H9 (cell line): Measurements from ENCODE around the gene USP4. TPM values are rescaled to one million over a fixed set of nuclear protein-coding genes. Genes with fewer than 3 reads are reported as not detected.
A peak's percentile ranks its signal among the peaks of the same experiment; 100 is the strongest.

Source experiments
- DNase-seq: peaks from one replicate; pipeline ENCODE4 v3.0.0-alpha.2; 2017
- H2AFZ ChIP-seq: one replicate; pipeline ENCODE4 v1.6.1; 2013; ENCODE audit warnings: mild to moderate bottlenecking, low read length, control low read depth, moderate library complexity
- H2AK5ac ChIP-seq: 2 replicates; pipeline ENCODE4 v1.6.1; 2013; ENCODE audit warnings: low read length, control low read depth, mixed read lengths; ENCODE audit not compliant: insufficient read length
- H2BK120ac ChIP-seq: one replicate; pipeline ENCODE4 v1.6.1; 2013; ENCODE audit warnings: low read depth, mild to moderate bottlenecking, low read length, control low read depth, inconsistent platforms; ENCODE audit not compliant: poor library complexity, severe bottlenecking
- H2BK12ac ChIP-seq: 2 replicates; pipeline ENCODE4 v1.6.1; 2013; ENCODE audit warnings: low read length, control low read depth, mixed read lengths, low read depth; ENCODE audit not compliant: insufficient read length
- H2BK15ac ChIP-seq: 2 replicates; pipeline ENCODE4 v1.6.1; 2013; ENCODE audit warnings: low read depth, low read length, control low read depth
- H2BK20ac ChIP-seq: one replicate; pipeline ENCODE4 v1.6.1; 2013; ENCODE audit warnings: low read depth, mild to moderate bottlenecking, low read length, control low read depth, inconsistent platforms; ENCODE audit not compliant: poor library complexity, severe bottlenecking
- H2BK5ac ChIP-seq: 2 replicates; pipeline ENCODE4 v1.6.1; 2013; ENCODE audit warnings: low read length, control low read depth, mixed read lengths; ENCODE audit not compliant: insufficient read length
- H3K14ac ChIP-seq: 2 replicates; pipeline ENCODE4 v1.6.1; 2013; ENCODE audit warnings: low read length, control low read depth; ENCODE audit not compliant: insufficient read depth
- H3K18ac ChIP-seq: 2 replicates; pipeline ENCODE4 v1.6.1; 2013; ENCODE audit warnings: low read depth, mild to moderate bottlenecking, mixed read lengths, low read length, control low read depth; ENCODE audit not compliant: insufficient read length
- H3K23ac ChIP-seq: 2 replicates; pipeline ENCODE4 v1.6.1; 2013; ENCODE audit warnings: low read length, control low read depth, mixed read lengths, low read depth; ENCODE audit not compliant: insufficient read length
- H3K23me2 ChIP-seq: 2 replicates; pipeline ENCODE4 v1.6.1; 2013; ENCODE audit warnings: low read depth, mild to moderate bottlenecking, mixed read lengths, low read length, control low read depth; ENCODE audit not compliant: insufficient read length, poor library complexity, severe bottlenecking
- H3K27ac ChIP-seq: 2 replicates; pipeline ENCODE4 v1.5.1; 2013; ENCODE audit warnings: low read length, control low read depth, mixed read lengths, low read depth; ENCODE audit not compliant: insufficient read length
- H3K27me3 ChIP-seq: 2 replicates; pipeline ENCODE4 v1.6.1; 2013; ENCODE audit warnings: low read length, control low read depth, inconsistent platforms; ENCODE audit not compliant: insufficient read depth
- H3K4ac ChIP-seq: 2 replicates; pipeline ENCODE4 v1.6.1; 2013; ENCODE audit warnings: low read depth, mild to moderate bottlenecking, control low read depth, inconsistent platforms, low read length, moderate library complexity
- H3K4me1 ChIP-seq: 2 replicates; pipeline ENCODE4 v1.6.1; 2013; ENCODE audit warnings: low read length, control low read depth, inconsistent platforms; ENCODE audit not compliant: insufficient read depth
- H3K4me2 ChIP-seq: 2 replicates; pipeline ENCODE4 v1.6.1; 2013; ENCODE audit warnings: low read length, control low read depth, mixed read lengths; ENCODE audit not compliant: insufficient read length, insufficient read depth
- H3K56ac ChIP-seq: 2 replicates; pipeline ENCODE4 v1.6.1; 2013; ENCODE audit warnings: low read depth, mild to moderate bottlenecking, mixed read lengths, low read length, control low read depth; ENCODE audit not compliant: insufficient read length
- H3K79me1 ChIP-seq: 2 replicates; pipeline ENCODE4 v1.6.1; 2013; ENCODE audit warnings: low read depth, mild to moderate bottlenecking, moderate library complexity, low read length, control low read depth, inconsistent platforms; ENCODE audit not compliant: insufficient read depth, poor library complexity, severe bottlenecking
- H3K79me2 ChIP-seq: 2 replicates; pipeline ENCODE4 v1.6.1; 2013; ENCODE audit warnings: low read length, control low read depth, inconsistent platforms; ENCODE audit not compliant: insufficient read depth
- H3K9ac ChIP-seq: 2 replicates; pipeline ENCODE4 v1.6.1; 2013; ENCODE audit warnings: low read length, control low read depth, mixed read lengths; ENCODE audit not compliant: insufficient read length; ENCODE audit errors: extremely low read depth
- H3K9me3 ChIP-seq: one replicate; pipeline ENCODE4 v1.6.1; 2013; ENCODE audit warnings: low read depth, low read length, inconsistent platforms; ENCODE audit not compliant: control insufficient read depth
- H3T11ph ChIP-seq: one replicate; pipeline ENCODE4 v1.6.1; 2013; ENCODE audit warnings: mild to moderate bottlenecking, low read length, control low read depth, inconsistent platforms
- H4K20me1 ChIP-seq: one replicate; pipeline ENCODE4 v1.6.1; 2013; ENCODE audit not compliant: control insufficient read depth, insufficient read length, insufficient read depth
- H4K5ac ChIP-seq: 2 replicates; pipeline ENCODE4 v1.6.1; 2013; ENCODE audit warnings: low read depth, mild to moderate bottlenecking, mixed read lengths, low read length, control low read depth; ENCODE audit not compliant: insufficient read length
- H4K8ac ChIP-seq: replicated peaks from 2 replicates; pipeline ENCODE4 v1.6.1; 2013; ENCODE audit warnings: low read length, control low read depth, mixed read lengths, low read depth; ENCODE audit not compliant: insufficient read length
- H4K91ac ChIP-seq: 2 replicates; pipeline ENCODE4 v1.6.1; 2013; ENCODE audit warnings: low read depth, mild to moderate bottlenecking, moderate library complexity, mixed read lengths, low read length, control low read depth; ENCODE audit not compliant: insufficient read length
- H3K27ac Mint-ChIP-seq, 3 experiments: 2 replicates in 2 of 3; 3 replicates in 1 of 3; pipeline ENCODE4 v1.8.0; 2020 to 2021; ENCODE audit warnings: mixed read lengths in 3 of 3, mild to moderate bottlenecking in 1 of 3, moderate library complexity in 1 of 3
- H3K27me3 Mint-ChIP-seq: 2 replicates; pipeline ENCODE4 v1.8.0; 2021; ENCODE audit warnings: low read depth, mild to moderate bottlenecking, moderate library complexity, mixed read lengths
- H3K36me3 Mint-ChIP-seq, 3 experiments: 2 replicates in 2 of 3; 3 replicates in 1 of 3; pipeline ENCODE4 v1.8.0; 2020 to 2021; ENCODE audit warnings: low read depth in 3 of 3, mixed read lengths in 3 of 3; ENCODE audit not compliant: insufficient read depth in 1 of 3
- H3K4me1 Mint-ChIP-seq, 2 experiments: 2 replicates each; pipeline ENCODE4 v1.8.0; 2020; ENCODE audit warnings: mixed read lengths in 2 of 2
- H3K4me3 Mint-ChIP-seq, 2 experiments: 2 replicates in 1 of 2; 3 replicates in 1 of 2; pipeline ENCODE4 v1.8.0; 2020 to 2021; ENCODE audit warnings: mild to moderate bottlenecking in 2 of 2, mixed read lengths in 2 of 2, moderate library complexity in 1 of 2
- H3K9me3 Mint-ChIP-seq, 2 experiments: 2 replicates in 1 of 2; 3 replicates in 1 of 2; pipeline ENCODE4 v1.8.0; 2020; ENCODE audit warnings: mild to moderate bottlenecking in 2 of 2, mixed read lengths in 2 of 2, moderate library complexity in 1 of 2
- CTCF ChIP-seq: fragments of 200-600 bp; sonication (generic); conservative IDR thresholded peaks from 3 replicates; pipeline ENCODE4 v1.8.0; 2021; ENCODE audit warnings: antibody characterized with exemption, mild to moderate bottlenecking
- WGBS: extraction: QIAGEN DNeasy Blood & Tissue Kit; methylation state at CpG from one replicate; pipeline ENCODE4 v1.1.7; 2013; ENCODE audit warnings: missing lambda C conversion rate, low lambda C conversion rate, mixed read lengths; ENCODE audit not compliant: insufficient read length; ENCODE audit errors: extremely low coverage; 5-methylcytosine and 5-hydroxymethylcytosine counted together
- total RNA-seq: library from RNA; stranded (reverse); gene quantifications from 2 replicates; pipeline ENCODE4 v1.2.1, GENCODE V29; 2021

The USP4 gene
- total RNA-seq, 1 experiment from 2014 or later = 36.1 TPM

GRCh38 chr3:49327485-49327884 lies 12.4 kb downstream of the USP4 start:
- H3K56ac ChIP-seq = no peak overlapping the region
- H3K4me2 ChIP-seq = no peak overlapping the region
- no peak overlapping the region for H3K9ac ChIP-seq
- H4K20me1 ChIP-seq = no peaks in the 10 kb centered on the region
- H3K79me1 ChIP-seq = no peaks in the 10 kb centered on the region
- H3K27me3 ChIP-seq = no peaks in the 10 kb centered on the region
- Mint-ChIP-seq H3K36me3 (peaks cover 25 to 79% (median 52%) of the 10 kb centered on the region in 3 experiments; a peak in 6 of 7 replicates), H3K27ac (no peak overlapping the region), H3K4me3 (no peak overlapping the region), H3K27me3 (no peaks in the 10 kb centered on the region), H3K9me3 (no peaks in the 10 kb centered on the region; a peak in 1 of 5 replicates), H3K4me1 (no peaks in the 10 kb centered on the region)
- no peak overlapping the region for H2BK20ac ChIP-seq
- H3K27ac ChIP-seq = no peak overlapping the region
- no peak overlapping the region for H3T11ph ChIP-seq
- H3K14ac ChIP-seq = no peak overlapping the region
- H3K79me2 ChIP-seq = no peaks in the 10 kb centered on the region
- H2AK5ac ChIP-seq = no peak overlapping the region
- H2BK12ac ChIP-seq = no peak overlapping the region
- WGBS = no CpG with 5 or more reads among the region's 7 CpGs
- H4K91ac ChIP-seq = no peak overlapping the region
- no peak overlapping the region for H2BK120ac ChIP-seq
- DNase-seq = no peak
- no peak overlapping the region for H3K4ac ChIP-seq
- no peak overlapping the region for H3K23ac ChIP-seq
- no peak overlapping the region for H3K18ac ChIP-seq
- H2BK5ac ChIP-seq = no peak overlapping the region
- H3K9me3 ChIP-seq = no peaks in the 10 kb centered on the region
- no peak overlapping the region for H2BK15ac ChIP-seq
- no peaks in the 10 kb centered on the region for H3K23me2 ChIP-seq
- H3K4me1 ChIP-seq = no peaks in the 10 kb centered on the region
- H4K8ac ChIP-seq = no peak overlapping the region
- peak; percentile 46; the same call in 2 of the 3 replicates for TF ChIP-seq CTCF
- H2AFZ ChIP-seq = no peak overlapping the region
- H4K5ac ChIP-seq = no peak overlapping the region
